Activated naive CD4-positive, alpha-beta T cell treated with anti-CD3 and anti-CD28 coated beads, Interleukin-2, amount 50 U/mL, for 72 hours (primary cell): ENCODE measurements around the gene VAC14. TPM values are rescaled to one million over a fixed set of nuclear protein-coding genes. Genes with fewer than 3 reads are reported as not detected.

Experiments
- ATAC-seq, 2 donors: fragments of 150-1000 bp; cut with Tn5 transposase; 2 replicates each; pipeline ENCODE4 v1.10.0; 2021; ENCODE audit warnings: mild to moderate bottlenecking in 2 of 2, moderate library complexity in 2 of 2
- DNase-seq, 2 donors: peaks; one replicate each; pipeline ENCODE4 v3.0.0; 2021 to 2022; ENCODE audit warnings: low spot score in 2 of 2
- H3K27ac Mint-ChIP-seq, 2 donors: one replicate each; pipeline ENCODE4 v1.8.0; 2022; ENCODE audit warnings: mild to moderate bottlenecking in 2 of 2, mixed read lengths in 2 of 2
- H3K36me3 Mint-ChIP-seq, 2 donors: one replicate each; pipeline ENCODE4 v1.8.0; 2022; ENCODE audit warnings: mixed read lengths in 2 of 2
- H3K9me3 Mint-ChIP-seq, 2 donors: one replicate each; pipeline ENCODE4 v1.8.0; 2022; ENCODE audit warnings: mixed read lengths in 2 of 2
- total RNA-seq, 2 donors: library from RNA; stranded (reverse); gene quantifications; one replicate each; pipeline ENCODE4 v1.2.3, GENCODE V29; 2022

VAC14 gene
- total RNA-seq, 2 donors from 2014 or later = 22.5 to 28.8 TPM

- DNase-seq (no peak), ATAC-seq (no peak)
- Mint-ChIP-seq H3K36me3 (peaks cover 0 to 8% of the 10 kb centered on the region in 2 donors), H3K9me3 (no peaks in the 10 kb centered on the region), H3K27ac (peak overlapping the region in 1 of 2 donors; percentile 55)
Observed at GRCh38 chr16:70725912-70726828, 74.8 kb downstream of the VAC14 start.

GRCh38 chr16:70725024-70725911 lies 75.7 kb downstream of the VAC14 start:
- ATAC-seq (no peak), DNase-seq (no peak)
- Mint-ChIP-seq H3K9me3 (no peaks in the 10 kb centered on the region), H3K36me3 (peaks cover 7 to 17% of the 10 kb centered on the region in 2 donors), H3K27ac (peak overlapping the region in 1 of 2 donors; percentile 55)

- DNase-seq = no peak
- Mint-ChIP-seq H3K36me3 (peaks cover 11 to 21% of the 10 kb centered on the region in 2 donors), H3K27ac (no peak overlapping the region)
Observed at GRCh38 chr16:70724146-70725023, 76.6 kb downstream of the VAC14 start.

GRCh38 chr16:70723740-70724145 lies 77.2 kb downstream of the VAC14 start:
- no peak for DNase-seq
- no peaks in the 10 kb centered on the region for H3K9me3 Mint-ChIP-seq
- ATAC-seq = no peak
- peaks cover 11 to 20% of the 10 kb centered on the region in 2 donors for H3K36me3 Mint-ChIP-seq
- no peak overlapping the region for H3K27ac Mint-ChIP-seq

More at GRCh38 chr16:70724146-70725023, 76.6 kb downstream of the VAC14 start:
- no peak for ATAC-seq
- H3K9me3 Mint-ChIP-seq = no peaks in the 10 kb centered on the region

- Mint-ChIP-seq H3K36me3 (peaks cover 11 to 15% of the 10 kb centered on the region in 2 donors), H3K9me3 (no peaks in the 10 kb centered on the region), H3K27ac (peak overlapping the region; percentile 69 to 75)
- no peak for ATAC-seq
- no peak for DNase-seq
Observed at GRCh38 chr16:70721202-70721963, 79.6 kb downstream of the VAC14 start.

- Mint-ChIP-seq H3K27ac (peak overlapping the region; percentile 69 to 75), H3K36me3 (peaks cover 11 to 15% of the 10 kb centered on the region in 2 donors), H3K9me3 (no peaks in the 10 kb centered on the region)
- peak; percentile 63 to 77 for ATAC-seq
- DNase-seq = no peak
Observed at GRCh38 chr16:70720425-70721201, 80.3 kb downstream of the VAC14 start.

GRCh38 chr16:70717065-70717464 lies 83.9 kb downstream of the VAC14 start:
- DNase-seq (no peak), ATAC-seq (no peak)
- no peaks in the 10 kb centered on the region for H3K9me3 Mint-ChIP-seq
- H3K36me3 Mint-ChIP-seq = peaks cover 11 to 15% of the 10 kb centered on the region in 2 donors
- no peak overlapping the region for H3K27ac Mint-ChIP-seq

- DNase-seq = no peak
- no peak for ATAC-seq
- Mint-ChIP-seq H3K36me3 (peaks cover 10% of the 10 kb centered on the region in 2 donors), H3K9me3 (no peaks in the 10 kb centered on the region), H3K27ac (peak overlapping the region in 1 of 2 donors; percentile 65)
Observed at GRCh38 chr16:70715860-70716357, 85.0 kb downstream of the VAC14 start.

- Mint-ChIP-seq H3K9me3 (no peaks in the 10 kb centered on the region), H3K36me3 (peaks cover 4% of the 10 kb centered on the region in 2 donors), H3K27ac (peak overlapping the region; percentile 51 to 72)
- no peak for DNase-seq
- peak in 1 of 2 donors; percentile 14 for ATAC-seq
Observed at GRCh38 chr16:70715055-70715858, 85.7 kb downstream of the VAC14 start.

GRCh38 chr16:70714581-70715054 lies 86.3 kb downstream of the VAC14 start:
- DNase-seq (no peak), ATAC-seq (no peak)
- Mint-ChIP-seq H3K27ac (peak overlapping the region in 1 of 2 donors; percentile 51), H3K9me3 (no peaks in the 10 kb centered on the region), H3K36me3 (no peaks in the 10 kb centered on the region)

- Mint-ChIP-seq H3K36me3 (no peaks in the 10 kb centered on the region), H3K27ac (no peak overlapping the region), H3K9me3 (no peaks in the 10 kb centered on the region)
- DNase-seq (no peak), ATAC-seq (no peak)
Observed at GRCh38 chr16:70713824-70714223, 87.1 kb downstream of the VAC14 start.

- Mint-ChIP-seq H3K36me3 (no peaks in the 10 kb centered on the region), H3K9me3 (no peaks in the 10 kb centered on the region), H3K27ac (no peak overlapping the region)
- no peak for ATAC-seq
- DNase-seq = no peak
Observed at GRCh38 chr16:70713342-70713741, 87.6 kb downstream of the VAC14 start.

GRCh38 chr16:70712942-70713341 lies 88.0 kb downstream of the VAC14 start:
- DNase-seq (no peak), ATAC-seq (no peak)
- Mint-ChIP-seq H3K27ac (no peak overlapping the region), H3K9me3 (no peaks in the 10 kb centered on the region), H3K36me3 (no peaks in the 10 kb centered on the region)

GRCh38 chr16:70712359-70712758 lies 88.6 kb downstream of the VAC14 start:
- no peaks in the 10 kb centered on the region for H3K9me3 Mint-ChIP-seq
- DNase-seq = no peak
- peak overlapping the region; percentile 50 to 84 for H3K27ac Mint-ChIP-seq
- no peak for ATAC-seq
- no peaks in the 10 kb centered on the region for H3K36me3 Mint-ChIP-seq
